Common myeloid progenitor, CD34-positive (primary cell): ENCODE data around the gene DBNL.

Experiments used
- CTCF ChIA-PET: fragments of 350-600 bp; sonication (Branson Sonifier 250); formaldehyde crosslinking; loops from one replicate; lab custom pipeline; 2021; ENCODE audit warnings: antibody characterized with exemption; lab: Charles Lee
- POLR2A ChIA-PET: fragments of 350-600 bp; sonication (Branson Sonifier 250); formaldehyde crosslinking; loops from one replicate; lab custom pipeline; 2021; ENCODE audit warnings: antibody characterized with exemption; lab: Charles Lee
- DNase-seq, 3 donors: peaks; one replicate each; pipeline versions ENCODE4 v3.0.0 to v3.0.0-alpha.2; 2013
- H3K27ac ChIP-seq, 2 experiments: 1 replicate in 1 of 2; 2 replicates in 1 of 2; pipeline ENCODE4 v1.7.0; 2013; ENCODE audit warnings: inconsistent platforms in 2 of 2, low read length in 2 of 2, mild to moderate bottlenecking in 2 of 2, low read depth in 1 of 2, moderate library complexity in 1 of 2; ENCODE audit not compliant: severe bottlenecking in 2 of 2, insufficient read depth in 1 of 2, poor library complexity in 1 of 2
- H3K27me3 ChIP-seq, 5 experiments: replicated peaks in 2 of 5; 1 replicate in 3 of 5; 2 replicates in 2 of 5; pipeline versions ENCODE4 v1.6.1 to v1.7.0; 2013; ENCODE audit warnings: low read length in 4 of 5, mild to moderate bottlenecking in 2 of 5, moderate library complexity in 2 of 5, inconsistent platforms in 1 of 5; ENCODE audit not compliant: insufficient read depth in 5 of 5, control insufficient read depth in 4 of 5
- H3K36me3 ChIP-seq, 4 experiments: 1 replicate in 2 of 4; 2 replicates in 2 of 4; pipeline versions ENCODE4 v1.6.1 to v1.7.0; 2013; ENCODE audit warnings: low read length in 3 of 4, control low read depth in 1 of 4, mild to moderate bottlenecking in 1 of 4; ENCODE audit not compliant: control insufficient read depth in 4 of 4, insufficient read depth in 4 of 4
- H3K4me1 ChIP-seq, 4 experiments: 1 replicate in 3 of 4; 2 replicates in 1 of 4; pipeline versions ENCODE4 v1.6.1 to v1.7.1; 2013; ENCODE audit warnings: low read length in 3 of 4, mild to moderate bottlenecking in 3 of 4, control low read depth in 1 of 4, inconsistent platforms in 1 of 4, moderate library complexity in 1 of 4; ENCODE audit not compliant: control insufficient read depth in 4 of 4, insufficient read depth in 4 of 4; ENCODE audit errors: control extremely low read depth in 1 of 4
- H3K4me3 ChIP-seq, 7 experiments: 1 replicate in 4 of 7; 2 replicates in 3 of 7; pipeline versions ENCODE4 v1.5.1 to v1.7.0; 2013; ENCODE audit warnings: mild to moderate bottlenecking in 7 of 7, low read length in 6 of 7, moderate library complexity in 6 of 7, inconsistent platforms in 2 of 7, low read depth in 2 of 7, control low read depth in 1 of 7; ENCODE audit not compliant: insufficient read depth in 4 of 7, control insufficient read depth in 1 of 7; ENCODE audit errors: extremely low read depth in 1 of 7
- H3K9me3 ChIP-seq, 5 experiments: 1 replicate in 4 of 5; 2 replicates in 1 of 5; pipeline versions ENCODE4 v1.6.1 to v1.7.1; 2013; ENCODE audit warnings: low read length in 4 of 5, mild to moderate bottlenecking in 2 of 5, inconsistent platforms in 1 of 5, low read depth in 1 of 5, moderate library complexity in 1 of 5; ENCODE audit not compliant: control insufficient read depth in 4 of 5, insufficient read depth in 2 of 5; ENCODE audit errors: control extremely low read depth in 1 of 5
- WGBS: methylation state at CpG from one replicate; pipeline ENCODE4 v1.1.5; 2013; ENCODE audit not compliant: insufficient coverage; 5-methylcytosine and 5-hydroxymethylcytosine counted together

The DBNL gene

GRCh38 chr7:44107961-44108767, 63.7 kb downstream of the DBNL start:
- peaks cover 4 to 45% (median 13%) of the 10 kb centered on the region in 4 experiments for H3K36me3 ChIP-seq
- CTCF ChIA-PET = interaction anchor here (1.2 to 1.4 kb wide), 2 partner anchors 24 to 28 kb away, joined by 3 read pairs; no protein-coding TSS in a partner anchor
- no peak for DNase-seq
- H3K4me1 ChIP-seq = peaks cover 0 to 23% (median 13%) of the 10 kb centered on the region in 4 experiments
- no peaks in the 10 kb centered on the region for H3K9me3 ChIP-seq
- no peak overlapping the region for H3K27ac ChIP-seq
- 94% methylated on average over 18 of the region's 21 CpGs for WGBS
- no peak overlapping the region for H3K4me3 ChIP-seq
- H3K27me3 ChIP-seq = no peaks in the 10 kb centered on the region
- POLR2A ChIA-PET = no interaction called here

- H3K36me3 ChIP-seq = peaks cover 5 to 53% (median 17%) of the 10 kb centered on the region in 4 experiments
These were observed 64.6 kb downstream of the DBNL start for GRCh38 chr7:44108768-44109750.

GRCh38 chr7:44109991-44110390, 65.5 kb downstream of the DBNL start:
- H3K27ac ChIP-seq = no peak overlapping the region
- H3K9me3 ChIP-seq = no peaks in the 10 kb centered on the region
- H3K4me3 ChIP-seq = no peak overlapping the region
- peaks cover 0 to 8% (median 6%) of the 10 kb centered on the region in 4 experiments for H3K4me1 ChIP-seq
- POLR2A ChIA-PET = no interaction called here
- peaks cover 5 to 62% (median 26%) of the 10 kb centered on the region in 4 experiments for H3K36me3 ChIP-seq
- DNase-seq = no peak
- 97% methylated on average over 18 of the region's 18 CpGs for WGBS
- no peaks in the 10 kb centered on the region for H3K27me3 ChIP-seq
- CTCF ChIA-PET = interaction anchor here (0.9 kb wide), 1 partner anchor 15 kb away, joined by 3 read pairs; no protein-coding TSS in a partner anchor

More at GRCh38 chr7:44108768-44109750, 64.6 kb downstream of the DBNL start:
- Histone ChIP-seq H3K27ac (no peak overlapping the region), H3K4me3 (no peak overlapping the region), H3K27me3 (no peaks in the 10 kb centered on the region), H3K9me3 (no peaks in the 10 kb centered on the region), H3K4me1 (peaks cover 0 to 15% (median 10%) of the 10 kb centered on the region in 4 experiments)
- ChIA-PET CTCF (interaction anchor here (0.9 to 1.4 kb wide), 2 partner anchors 16 to 23 kb away, joined by 3 read pairs; no protein-coding TSS in a partner anchor), POLR2A (no interaction called here)
- 96% methylated on average over 13 of the region's 21 CpGs for WGBS
- DNase-seq = no peak

GRCh38 chr7:44110719-44111635, 66.5 kb downstream of the DBNL start:
- Histone ChIP-seq H3K27ac (no peak overlapping the region), H3K4me3 (no peak overlapping the region), H3K36me3 (peaks cover 5 to 70% (median 36%) of the 10 kb centered on the region in 4 experiments), H3K9me3 (no peaks in the 10 kb centered on the region), H3K4me1 (no peaks in the 10 kb centered on the region), H3K27me3 (no peaks in the 10 kb centered on the region)
- ChIA-PET POLR2A (no interaction called here), CTCF (interaction anchor here (0.6 to 1.2 kb wide), 4 partner anchors 12 to 63 kb away, joined by 3 to 7 read pairs (median 3); partner anchors contain the start of gene POLD2)
- WGBS = 88% methylated on average over 25 of the region's 27 CpGs
- DNase-seq = no peak
